Calu3 (cell line): Measurements from ENCODE around the gene CAPG. TPM values are rescaled to one million over a fixed set of nuclear protein-coding genes. Genes with fewer than 3 reads are reported as not detected.

ENCODE experiments used
- BruUV-seq: library from RNA; stranded (reverse); fragments of 400-500 nt; replicated peaks from 2 replicates; lab custom pipeline; 2021; lab: Mats Ljungman, UMichigan
- CTCF ChIA-PET: fragments of 300-600 bp; sonication (Branson Sonifier 250); formaldehyde crosslinking; loops from one replicate; lab custom pipeline; 2022; ENCODE audit warnings: antibody characterized with exemption; lab: Charles Lee
- DNase-seq: peaks from one replicate; pipeline ENCODE4 v3.0.0; 2022
- H3K27ac Mint-ChIP-seq: one replicate; pipeline ENCODE4 v1.8.0; 2022; ENCODE audit warnings: mixed read lengths; ENCODE audit not compliant: unreplicated experiment
- H3K27me3 Mint-ChIP-seq: one replicate; pipeline ENCODE4 v1.8.0; 2022; ENCODE audit warnings: mixed read lengths; ENCODE audit not compliant: unreplicated experiment
- H3K36me3 Mint-ChIP-seq: one replicate; pipeline ENCODE4 v1.8.0; 2022; ENCODE audit warnings: mild to moderate bottlenecking, moderate library complexity, mixed read lengths; ENCODE audit not compliant: insufficient read depth, unreplicated experiment
- H3K4me1 Mint-ChIP-seq: one replicate; pipeline ENCODE4 v1.8.0; 2022; ENCODE audit warnings: mild to moderate bottlenecking, low read depth, mixed read lengths; ENCODE audit not compliant: unreplicated experiment
- H3K4me3 Mint-ChIP-seq: one replicate; pipeline ENCODE4 v1.8.0; 2022; ENCODE audit warnings: mild to moderate bottlenecking, low read depth, moderate library complexity, mixed read lengths; ENCODE audit not compliant: unreplicated experiment
- H3K9me3 Mint-ChIP-seq: one replicate; pipeline ENCODE4 v1.8.0; 2022; ENCODE audit warnings: low read depth, mixed read lengths; ENCODE audit not compliant: unreplicated experiment
- CTCF ChIP-seq: fragments of 200-600 bp; IDR thresholded peaks from one replicate; pipeline ENCODE4 v1.8.0; 2022; ENCODE audit warnings: antibody characterized with exemption; ENCODE audit not compliant: unreplicated experiment
- intact Hi-C: fragments of 100-400 bp; cut with micrococcal nuclease; formaldehyde crosslinking; loops from one replicate; pipeline ENCODE4 v1.10.0; 2022; ENCODE audit not compliant: unreplicated experiment
- total RNA-seq: library from RNA; stranded (reverse); gene quantifications from 2 replicates; pipeline ENCODE4 v1.2.3, GENCODE V29; 2022

Gene CAPG
- total RNA-seq, 1 experiment from 2014 or later, result 238 TPM

- H3K27me3 Mint-ChIP-seq, result no peaks in the 10 kb centered on the region
- H3K4me3 Mint-ChIP-seq, result no peak overlapping the region
- intact Hi-C loops, result no loop called here
- no peaks in the 10 kb centered on the region for H3K36me3 Mint-ChIP-seq
- TF ChIP-seq CTCF, result no peak
- H3K27ac Mint-ChIP-seq, result no peak overlapping the region
- no peaks in the 10 kb centered on the region for H3K9me3 Mint-ChIP-seq
- H3K4me1 Mint-ChIP-seq, result peaks cover 26% of the 10 kb centered on the region
- DNase-seq, result no peak
- CTCF ChIA-PET, result no interaction called here
- no TSS peak for BruUV-seq
Observed at GRCh38 chr2:85452237-85452636, 42.1 kb upstream of the CAPG start.

GRCh38 chr2:85449214-85449588, 39.0 kb upstream of the CAPG start:
- TF ChIP-seq CTCF, result no peak
- intact Hi-C loops, result no loop called here
- H3K4me3 Mint-ChIP-seq, result no peak overlapping the region
- peaks cover 17% of the 10 kb centered on the region for H3K4me1 Mint-ChIP-seq
- H3K27me3 Mint-ChIP-seq, result no peaks in the 10 kb centered on the region
- H3K27ac Mint-ChIP-seq, result no peak overlapping the region
- H3K9me3 Mint-ChIP-seq, result no peaks in the 10 kb centered on the region
- H3K36me3 Mint-ChIP-seq, result no peaks in the 10 kb centered on the region
- no peak for DNase-seq
- CTCF ChIA-PET, result interaction anchor here (1.3 kb wide), 1 partner anchor 19 kb away, joined by 3 read pairs; no protein-coding TSS in a partner anchor
- no TSS peak for BruUV-seq

GRCh38 chr2:85448461-85449213, 38.5 kb upstream of the CAPG start:
- CTCF ChIA-PET, result interaction anchor here (1.3 kb wide), 1 partner anchor 20 kb away, joined by 3 read pairs; no protein-coding TSS in a partner anchor
- Mint-ChIP-seq H3K9me3 (no peaks in the 10 kb centered on the region), H3K27me3 (no peaks in the 10 kb centered on the region), H3K27ac (no peak overlapping the region), H3K36me3 (no peaks in the 10 kb centered on the region), H3K4me3 (no peak overlapping the region), H3K4me1 (peaks cover 17% of the 10 kb centered on the region)
- no peak for TF ChIP-seq CTCF
- DNase-seq, result no peak
- intact Hi-C loops, result no loop called here
- no TSS peak for BruUV-seq

- H3K27me3 Mint-ChIP-seq, result no peaks in the 10 kb centered on the region
- peaks cover 10% of the 10 kb centered on the region for H3K4me1 Mint-ChIP-seq
- no peak for TF ChIP-seq CTCF
- no peaks in the 10 kb centered on the region for H3K9me3 Mint-ChIP-seq
- BruUV-seq, result no TSS peak
- H3K36me3 Mint-ChIP-seq, result no peaks in the 10 kb centered on the region
- intact Hi-C loops, result no loop called here
- CTCF ChIA-PET, result no interaction called here
- no peak for DNase-seq
- no peak overlapping the region for H3K4me3 Mint-ChIP-seq
- H3K27ac Mint-ChIP-seq, result no peak overlapping the region
Observed at GRCh38 chr2:85447222-85447585, 37.0 kb upstream of the CAPG start.
